AG04449 (cell line): Measurements from ENCODE around the gene RNF222.

ENCODE experiments used
- CTCF ChIA-PET: fragments of 350-600 bp; formaldehyde crosslinking; extraction: SDS; loops from one replicate; lab custom pipeline; 2021; ENCODE audit warnings: antibody characterized with exemption; lab: Yijun Ruan, JAX
- POLR2A ChIA-PET: fragments of 400-600, 350-600 bp; formaldehyde crosslinking; extraction: SDS; loops from one replicate; lab custom pipeline; 2020; ENCODE audit warnings: antibody characterized with exemption, inconsistent platforms; lab: Yijun Ruan, JAX
- DNase-seq: peaks from one replicate; pipeline ENCODE4 v3.0.0-alpha.2; 2010; ENCODE audit warnings: low read depth, low spot score
- H3K4me3 ChIP-seq: 2 replicates; pipeline ENCODE4 v1.5.1; 2011; ENCODE audit warnings: low read depth, mild to moderate bottlenecking, control low read depth, low read length
- TF ChIP-seq, protein P1 (sequence below): IDR thresholded peaks from one replicate; pipeline ENCODE4 v1.5.1; 2011; ENCODE audit warnings: mild to moderate bottlenecking, moderate library complexity, low read length, control low read depth, inconsistent platforms; ENCODE audit not compliant: insufficient read depth; ENCODE audit errors: missing control alignments

Gene RNF222

DNA sequence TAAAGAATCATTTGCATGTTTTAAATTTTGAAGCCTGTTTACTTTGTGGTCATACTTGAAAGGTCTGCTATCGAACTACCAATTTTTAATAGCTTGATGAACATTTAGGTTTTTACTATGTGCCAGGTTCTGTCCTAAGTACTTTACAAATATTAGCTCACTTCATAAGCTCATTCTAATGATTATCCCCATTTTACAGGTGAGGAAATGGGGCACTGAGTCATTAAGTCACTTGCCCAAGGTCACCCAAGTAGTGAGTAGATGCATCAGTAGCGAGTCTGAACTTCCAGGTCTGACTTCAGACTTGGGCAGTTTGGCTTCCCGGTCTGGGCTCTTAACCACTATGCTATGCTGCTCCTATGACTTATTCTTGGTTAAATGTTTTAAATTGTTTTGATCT lies 42.1 kb upstream of the RNF222 start:
- CTCF ChIA-PET, result interaction anchor here (1.1 to 2.0 kb wide), 2 partner anchors 7 to 56 kb away, joined by 3 to 5 read pairs; no protein-coding TSS in a partner anchor
- no peak for DNase-seq
- no peak overlapping the region for H3K4me3 ChIP-seq
- TF ChIP-seq, protein P1, sequence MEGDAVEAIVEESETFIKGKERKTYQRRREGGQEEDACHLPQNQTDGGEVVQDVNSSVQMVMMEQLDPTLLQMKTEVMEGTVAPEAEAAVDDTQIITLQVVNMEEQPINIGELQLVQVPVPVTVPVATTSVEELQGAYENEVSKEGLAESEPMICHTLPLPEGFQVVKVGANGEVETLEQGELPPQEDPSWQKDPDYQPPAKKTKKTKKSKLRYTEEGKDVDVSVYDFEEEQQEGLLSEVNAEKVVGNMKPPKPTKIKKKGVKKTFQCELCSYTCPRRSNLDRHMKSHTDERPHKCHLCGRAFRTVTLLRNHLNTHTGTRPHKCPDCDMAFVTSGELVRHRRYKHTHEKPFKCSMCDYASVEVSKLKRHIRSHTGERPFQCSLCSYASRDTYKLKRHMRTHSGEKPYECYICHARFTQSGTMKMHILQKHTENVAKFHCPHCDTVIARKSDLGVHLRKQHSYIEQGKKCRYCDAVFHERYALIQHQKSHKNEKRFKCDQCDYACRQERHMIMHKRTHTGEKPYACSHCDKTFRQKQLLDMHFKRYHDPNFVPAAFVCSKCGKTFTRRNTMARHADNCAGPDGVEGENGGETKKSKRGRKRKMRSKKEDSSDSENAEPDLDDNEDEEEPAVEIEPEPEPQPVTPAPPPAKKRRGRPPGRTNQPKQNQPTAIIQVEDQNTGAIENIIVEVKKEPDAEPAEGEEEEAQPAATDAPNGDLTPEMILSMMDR, result no peak
- POLR2A ChIA-PET, result no interaction called here

DNA sequence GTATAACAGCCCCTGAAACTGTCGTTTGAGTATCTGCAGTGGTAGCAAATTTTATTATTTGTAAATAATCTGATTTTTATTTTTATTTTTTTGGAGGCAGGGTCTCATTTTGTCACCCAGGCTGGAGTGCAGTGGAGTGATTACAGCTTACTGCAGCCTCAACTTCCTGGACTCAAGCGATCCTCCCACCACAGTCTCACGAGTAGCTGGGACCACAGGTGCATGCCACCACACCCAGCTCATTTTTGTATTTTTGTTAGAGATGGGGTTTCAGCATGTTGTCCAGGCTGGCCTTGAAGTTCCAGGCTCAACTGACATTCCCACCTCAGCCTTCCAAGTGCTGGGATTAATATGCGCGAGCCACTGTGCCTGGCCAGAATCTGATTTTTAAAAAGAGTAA lies 40.8 kb upstream of the RNF222 start:
- ChIA-PET CTCF (interaction anchor here (1.5 to 3.4 kb wide), 3 partner anchors 9 to 456 kb away, joined by 3 to 13 read pairs (median 5); no protein-coding TSS in a partner anchor), POLR2A (interaction anchor here (0.7 to 0.9 kb wide), 2 partner anchors 55 to 308 kb away, joined by 3 read pairs; no protein-coding TSS in a partner anchor)

DNA sequence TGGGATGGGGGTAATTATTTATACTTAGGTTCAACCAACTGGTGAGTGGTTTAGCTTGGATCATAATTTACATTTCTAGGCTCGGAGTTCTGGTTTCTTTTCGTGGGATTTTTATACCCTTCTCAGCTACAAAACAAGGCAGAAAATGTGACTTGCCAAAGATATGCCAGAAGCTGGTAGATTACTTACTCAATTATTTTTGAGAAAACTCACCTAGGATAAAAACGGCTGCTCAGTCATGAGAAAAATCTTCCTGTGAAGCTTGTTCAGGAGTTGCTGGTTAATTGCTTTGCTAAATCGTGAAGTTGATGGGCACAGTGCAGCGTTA lies 39.2 kb upstream of the RNF222 start:
- CTCF ChIA-PET, result interaction anchor here (0.7 to 3.4 kb wide), 6 partner anchors 10 to 349 kb away, joined by 3 to 13 read pairs (median 3); partner anchors contain the start of gene KRABD2
- TF ChIP-seq, protein P1, result no peak
- POLR2A ChIA-PET, result interaction anchor here (0.6 to 2.1 kb wide), 3 partner anchors 51 to 535 kb away, joined by 3 to 6 read pairs (median 3); no protein-coding TSS in a partner anchor
- H3K4me3 ChIP-seq, result peak overlapping the region; percentile 93
- DNase-seq, result no peak

More for the DNA sequence above, 40.8 kb upstream of the RNF222 start:
- H3K4me3 ChIP-seq, result no peak overlapping the region
- TF ChIP-seq, protein P1, result no peak
- no peak for DNase-seq

DNA sequence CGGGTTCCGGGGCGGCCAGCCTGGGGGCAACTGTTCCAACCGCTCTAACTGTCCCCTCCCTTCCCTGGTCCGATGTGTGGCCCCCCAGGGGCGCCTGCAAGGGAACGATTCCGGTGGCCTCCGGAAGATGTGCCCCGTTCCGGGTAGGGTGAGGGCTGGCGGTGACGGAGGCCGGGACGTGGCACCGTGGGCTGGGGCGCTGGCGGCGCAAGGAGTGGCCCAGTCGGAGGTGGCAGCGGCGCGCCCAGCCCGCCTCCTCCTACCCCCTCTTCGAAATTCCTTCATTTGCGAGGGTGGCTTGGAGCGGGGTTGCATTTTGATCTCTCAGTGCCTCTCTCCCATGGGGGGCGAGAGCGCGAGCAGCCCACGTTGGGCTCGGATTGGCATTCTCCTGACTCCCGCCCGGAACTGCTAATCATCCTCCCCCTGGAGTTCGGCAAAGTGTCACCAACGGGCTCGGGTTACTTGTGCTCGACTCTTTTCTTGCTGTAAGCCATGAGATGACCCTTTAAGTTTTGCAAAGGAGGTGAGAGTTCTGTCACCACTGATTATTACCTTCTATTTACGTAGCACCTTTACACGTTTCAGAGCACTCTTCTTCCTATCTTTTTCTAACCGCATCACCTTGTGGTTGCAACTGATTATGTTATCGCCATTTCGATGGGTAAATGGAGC lies 38.7 kb upstream of the RNF222 start:
- H3K4me3 ChIP-seq, result peak overlapping the region; percentile 93
- CTCF ChIA-PET, result interaction anchor here (0.8 to 3.4 kb wide), 5 partner anchors 20 to 349 kb away, joined by 3 to 13 read pairs (median 3); partner anchors contain the start of gene KRABD2
- TF ChIP-seq, protein P1, result no peak
- DNase-seq, result no peak
- POLR2A ChIA-PET, result interaction anchor here (0.6 to 2.1 kb wide), 10 partner anchors 8 to 535 kb away, joined by 3 to 6 read pairs (median 4); partner anchors contain the start of gene MYH10

DNA sequence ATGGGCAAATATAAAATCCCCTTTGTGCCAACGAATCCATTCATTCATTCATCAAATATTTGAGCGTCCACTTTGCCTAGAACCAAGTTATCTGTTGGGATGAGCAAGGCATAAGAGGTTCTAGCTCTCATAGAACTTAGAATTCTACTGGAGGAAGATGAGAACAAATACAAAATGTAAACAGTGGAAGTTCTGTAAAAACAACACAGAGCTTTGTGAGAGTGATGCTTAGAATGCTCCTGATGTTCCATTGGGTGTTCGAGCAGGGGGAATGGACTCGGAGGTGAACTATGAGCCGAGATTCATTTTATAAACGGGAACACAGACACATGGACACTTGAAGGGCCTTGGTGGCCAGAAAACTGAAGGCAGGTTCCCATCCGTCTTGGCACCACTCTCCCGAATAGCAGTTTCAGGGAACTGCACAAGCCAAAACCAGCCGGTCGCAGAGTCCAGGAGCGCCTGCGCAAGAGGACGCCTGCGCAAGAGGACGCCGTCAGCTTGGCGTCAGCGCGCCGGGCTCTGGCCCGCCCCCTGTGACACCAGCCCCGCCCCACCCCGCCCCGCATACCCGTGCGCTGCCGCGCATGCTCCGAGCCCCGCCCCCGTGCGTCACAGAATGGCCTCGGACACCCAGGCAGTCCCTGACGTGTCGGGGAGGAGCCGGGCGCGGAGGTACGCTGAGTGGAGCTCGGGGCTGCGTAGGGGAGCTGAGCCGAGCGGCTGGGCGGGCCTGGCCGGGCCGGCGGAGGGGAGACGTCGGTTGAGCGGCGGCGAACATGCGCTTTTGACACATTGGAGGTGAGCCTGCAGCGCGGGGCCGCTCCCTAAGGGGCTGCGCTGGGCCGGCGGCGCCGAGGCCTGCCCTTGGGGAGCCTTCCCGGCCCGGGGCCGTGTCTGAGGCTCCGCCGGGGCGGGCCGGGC lies 37.9 kb upstream of the RNF222 start, which contains the start of gene NDEL1:
NDEL1 (plus strand) TSS at position 640 of the 924 bp plus-strand sequence. CDS start 8,388 bp downstream, outside the sequence.
- peak; percentile 77 for DNase-seq
- H3K4me3 ChIP-seq, result peak within 1 kb of the TSS; percentile 93
- POLR2A ChIA-PET, result interaction anchor here (0.5 to 2.1 kb wide), 12 partner anchors 9 to 195 kb away, joined by 3 to 6 read pairs (median 4); partner anchors contain the start of gene MYH10
- CTCF ChIA-PET, result interaction anchor here (0.9 to 3.4 kb wide), 4 partner anchors 10 to 350 kb away, joined by 3 to 13 read pairs (median 6); no protein-coding TSS in a partner anchor
- TF ChIP-seq, protein P1, result no peak
